GM23248 (cell line): ENCODE measurements around the gene NPC1L1.

Experiments
- EZH2 ChIP-seq: fragments of 200-600 bp; sonication (generic); IDR thresholded peaks from 2 replicates; pipeline ENCODE4 v1.6.1; 2018; ENCODE audit warnings: antibody characterized with exemption, mild to moderate bottlenecking; ENCODE audit not compliant: insufficient read depth, poor library complexity, severe bottlenecking
- EZH2phosphoT487 ChIP-seq: fragments of 200-600 bp; sonication (generic); IDR thresholded peaks from 2 replicates; pipeline ENCODE4 v1.6.1; 2018; ENCODE audit warnings: antibody characterized with exemption, moderate library complexity, mild to moderate bottlenecking, low read depth; ENCODE audit not compliant: insufficient read depth

GRCh38 chr7:44568771-44569560 is 27.8 kb upstream of the NPC1L1 start:
- TF ChIP-seq EZH2 (no peak), EZH2phosphoT487 (no peak)
